Glomerular visceral epithelial cell (primary cell): ENCODE measurements around the gene RAB3GAP1.
"Not testable (repeated sequence)": the region's sequence is repeated elsewhere in the genome, so short reads cannot be mapped to it uniquely, and the experiment has no call there.

Experiments used
- DNase-seq: peaks from one replicate; pipeline ENCODE4 v3.0.0-alpha.2; 2016; ENCODE audit errors: extremely low spot score

RAB3GAP1 gene

GRCh38 chr2:135105513-135106316 is 53.6 kb downstream of the RAB3GAP1 start:
- not testable (repeated sequence) for DNase-seq

GRCh38 chr2:135113322-135113721 is 61.2 kb downstream of the RAB3GAP1 start:
- no peak for DNase-seq

GRCh38 chr2:135119582-135119981 is 67.5 kb downstream of the RAB3GAP1 start:
- DNase-seq: no peak

GRCh38 chr2:135121016-135121657 is 69.0 kb downstream of the RAB3GAP1 start:
- DNase-seq: peak; percentile 9

GRCh38 chr2:135121658-135122039 is 69.6 kb downstream of the RAB3GAP1 start:
- DNase-seq: not testable (repeated sequence)

GRCh38 chr2:135124924-135125886 is 73.1 kb downstream of the RAB3GAP1 start:
- peak; percentile 18 for DNase-seq

- DNase-seq: no peak
Observed at GRCh38 chr2:135125940-135126339, 73.8 kb downstream of the RAB3GAP1 start.

GRCh38 chr2:135130751-135131150 is 78.7 kb downstream of the RAB3GAP1 start:
- no peak for DNase-seq

GRCh38 chr2:135132314-135132713 is 80.2 kb downstream of the RAB3GAP1 start:
- DNase-seq: no peak

GRCh38 chr2:135140606-135141005 is 88.5 kb downstream of the RAB3GAP1 start:
- no peak for DNase-seq

GRCh38 chr2:135142323-135142722 is 90.2 kb downstream of the RAB3GAP1 start:
- no peak for DNase-seq

GRCh38 chr2:135144343-135144742 is 92.3 kb downstream of the RAB3GAP1 start:
- no peak for DNase-seq

- DNase-seq: no peak
Observed at GRCh38 chr2:135149251-135149650, 97.2 kb downstream of the RAB3GAP1 start.

- DNase-seq: no peak
Observed at GRCh38 chr2:135150725-135151124, 98.6 kb downstream of the RAB3GAP1 start.

GRCh38 chr2:135151615-135152014 is 99.5 kb downstream of the RAB3GAP1 start:
- no peak for DNase-seq

GRCh38 chr2:135152361-135152760 is 100.3 kb downstream of the RAB3GAP1 start:
- DNase-seq: no peak

- no peak for DNase-seq
Observed at GRCh38 chr2:135154962-135155361, 102.9 kb downstream of the RAB3GAP1 start.

- DNase-seq: no peak
Observed at GRCh38 chr2:135157856-135158255, 105.8 kb downstream of the RAB3GAP1 start.

GRCh38 chr2:135159191-135159590 is 107.1 kb downstream of the RAB3GAP1 start:
- DNase-seq: no peak

- DNase-seq: no peak
Observed at GRCh38 chr2:135162377-135162776, 110.3 kb downstream of the RAB3GAP1 start.

- no peak for DNase-seq
Observed at GRCh38 chr2:135162786-135163185, 110.7 kb downstream of the RAB3GAP1 start.

- DNase-seq: no peak
Observed at GRCh38 chr2:135163306-135163705, 111.2 kb downstream of the RAB3GAP1 start.
